COR-L47 (cell line): ENCODE results near the gene KIF3C.
A peak's percentile ranks its signal among the peaks of the same experiment; 100 is the strongest.
"Not testable (repeated sequence)": the region's sequence is repeated elsewhere in the genome, so short reads cannot be mapped to it uniquely, and the experiment has no call there.

Experiments
- DNase-seq: peaks from one replicate; lab custom pipeline; 2025; lab: John Stamatoyannopoulos, UW

The KIF3C gene

DNA sequence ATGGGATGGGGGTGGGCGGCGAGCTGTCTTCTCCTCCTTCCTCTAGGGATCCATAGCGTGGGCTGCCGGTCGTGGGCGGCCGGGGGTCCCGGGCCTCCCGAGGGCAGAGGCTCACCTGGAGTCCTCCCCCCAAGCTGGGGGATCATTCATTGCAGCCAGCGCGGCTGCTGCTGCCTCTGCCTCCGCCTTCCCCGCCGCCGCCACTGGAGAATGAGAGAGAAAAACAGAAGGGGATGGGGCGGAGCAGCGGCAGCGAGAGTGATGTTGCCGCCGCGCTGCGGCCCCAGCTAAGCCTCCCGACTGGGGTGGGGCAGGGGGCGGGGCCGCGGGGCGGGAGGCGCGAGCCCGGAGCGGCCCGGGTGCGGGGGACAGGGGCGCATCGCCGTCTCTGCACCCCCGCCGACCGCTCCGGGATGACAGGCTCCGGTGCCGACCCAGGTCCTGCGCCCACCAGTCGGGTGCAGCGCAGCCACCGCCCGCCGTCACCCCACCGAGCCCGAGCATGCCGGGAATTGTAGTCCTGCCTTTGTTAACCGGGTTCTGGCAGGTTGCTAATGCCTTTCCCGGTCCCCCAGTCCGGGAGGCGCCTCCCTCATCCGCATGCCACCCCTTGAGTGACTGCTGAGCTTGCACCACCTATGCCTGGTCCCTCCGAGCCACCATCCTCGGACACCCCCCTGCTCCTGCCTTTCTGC is at the start of gene KIF3C:
Gene KIF3C, minus strand, starts transcription at position 225 of the 695 bp plus-strand sequence. CDS start 580 bp downstream, outside the sequence.
- peak; percentile 75 for DNase-seq

GRCh38 chr2:26028083-26028482 is 45.8 kb upstream of the KIF3C start:
- not testable (repeated sequence) for DNase-seq

DNA sequence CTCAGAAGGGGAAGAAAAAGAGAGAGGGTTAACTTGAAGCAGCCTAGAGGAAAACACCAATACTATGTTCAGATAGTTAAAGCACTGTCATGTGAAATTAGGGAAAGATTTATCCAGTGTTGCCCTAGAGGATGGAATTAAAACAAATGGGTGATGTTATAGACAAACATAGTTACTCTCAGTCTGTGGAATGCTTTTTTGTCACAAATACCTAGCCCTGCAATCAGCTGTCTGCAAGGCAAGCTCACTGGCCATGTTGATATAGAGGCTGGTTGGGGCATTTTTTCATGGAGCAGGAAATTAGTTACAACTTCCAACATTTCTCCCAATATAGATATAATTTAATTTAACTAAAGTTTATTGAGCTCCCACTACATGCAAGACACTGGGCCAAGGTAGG is 43.2 kb upstream of the KIF3C start:
- no peak for DNase-seq

DNA sequence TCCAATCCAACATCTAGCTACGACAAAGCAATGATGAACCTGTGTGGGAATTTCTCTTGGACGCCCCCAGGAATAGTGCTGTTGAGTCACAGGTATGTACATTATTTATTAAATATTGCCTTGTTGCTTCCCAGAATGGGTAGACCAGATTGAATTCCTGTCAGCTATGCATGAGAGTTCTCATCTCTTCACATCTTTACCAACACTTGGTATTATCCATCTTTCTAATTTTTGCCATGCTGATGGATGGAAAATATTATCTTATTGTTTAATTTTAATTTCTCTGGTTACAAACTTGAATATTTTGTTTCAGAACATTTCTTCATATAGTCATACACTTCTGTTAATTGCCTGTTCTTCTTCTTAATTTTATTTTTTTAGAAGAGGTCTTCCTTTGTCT is 42.0 kb upstream of the KIF3C start:
- no peak for DNase-seq

DNA sequence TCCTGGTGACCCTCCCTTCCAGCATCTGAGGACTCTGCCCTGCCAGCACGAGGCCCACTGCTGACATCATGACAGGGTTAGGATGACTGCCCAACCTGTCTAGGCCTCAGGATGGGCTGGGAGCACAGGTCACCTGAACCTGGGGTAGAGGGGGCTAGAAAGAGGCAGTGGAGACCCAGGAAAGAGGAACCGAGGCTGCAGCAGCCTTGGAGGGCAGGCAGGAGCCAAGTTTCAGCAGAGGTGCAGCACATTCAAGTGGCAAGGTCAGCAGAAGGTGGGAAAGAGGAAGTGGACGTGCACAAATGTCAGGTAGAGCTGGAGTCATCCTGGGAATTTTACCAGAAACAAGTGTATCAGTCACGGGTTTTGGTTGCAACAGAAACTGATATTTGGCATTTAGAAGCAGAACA is 37.9 kb upstream of the KIF3C start:
- no peak for DNase-seq

DNA sequence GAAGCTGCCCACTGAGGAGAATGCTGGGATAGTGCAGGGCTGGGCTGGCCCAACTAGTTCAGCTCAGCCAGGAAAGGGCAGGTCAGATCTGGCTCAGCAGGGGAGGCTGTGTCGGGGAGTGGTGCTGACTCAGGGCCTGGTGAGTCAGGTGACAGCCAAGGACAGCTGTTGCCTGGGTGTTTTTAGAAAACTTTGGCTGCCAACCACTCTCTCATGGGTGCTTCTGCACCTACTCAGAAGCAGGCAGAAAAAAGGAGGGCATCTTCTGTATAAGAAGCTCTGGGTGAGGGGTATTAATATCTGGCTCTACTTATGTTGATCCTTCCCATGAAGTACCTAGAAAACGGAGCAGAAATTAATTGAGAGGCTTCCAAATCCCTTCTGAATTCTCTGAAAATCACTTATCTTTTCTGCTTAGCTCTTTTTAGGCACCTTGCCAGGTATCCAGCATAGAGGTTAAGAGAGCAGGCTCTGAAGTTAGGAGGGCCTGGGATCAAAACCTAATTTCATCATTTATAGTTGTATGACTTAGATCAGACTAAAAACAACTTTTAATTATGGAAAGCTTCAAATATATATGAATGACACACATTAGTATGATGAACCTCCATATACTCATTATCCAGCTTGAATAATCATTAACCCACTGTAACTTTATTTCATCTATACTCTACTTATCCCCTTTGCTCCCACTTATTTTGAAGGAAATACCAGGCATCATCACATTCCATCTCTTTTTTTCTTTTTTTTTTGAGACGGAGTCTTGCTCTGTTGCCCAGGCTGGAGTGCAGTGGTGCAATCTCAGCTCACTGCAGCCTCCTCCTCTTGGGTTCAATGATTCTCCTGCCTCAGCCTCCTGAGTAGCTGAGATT is 36.1 kb upstream of the KIF3C start:
- DNase-seq, result peak; percentile 54

DNA sequence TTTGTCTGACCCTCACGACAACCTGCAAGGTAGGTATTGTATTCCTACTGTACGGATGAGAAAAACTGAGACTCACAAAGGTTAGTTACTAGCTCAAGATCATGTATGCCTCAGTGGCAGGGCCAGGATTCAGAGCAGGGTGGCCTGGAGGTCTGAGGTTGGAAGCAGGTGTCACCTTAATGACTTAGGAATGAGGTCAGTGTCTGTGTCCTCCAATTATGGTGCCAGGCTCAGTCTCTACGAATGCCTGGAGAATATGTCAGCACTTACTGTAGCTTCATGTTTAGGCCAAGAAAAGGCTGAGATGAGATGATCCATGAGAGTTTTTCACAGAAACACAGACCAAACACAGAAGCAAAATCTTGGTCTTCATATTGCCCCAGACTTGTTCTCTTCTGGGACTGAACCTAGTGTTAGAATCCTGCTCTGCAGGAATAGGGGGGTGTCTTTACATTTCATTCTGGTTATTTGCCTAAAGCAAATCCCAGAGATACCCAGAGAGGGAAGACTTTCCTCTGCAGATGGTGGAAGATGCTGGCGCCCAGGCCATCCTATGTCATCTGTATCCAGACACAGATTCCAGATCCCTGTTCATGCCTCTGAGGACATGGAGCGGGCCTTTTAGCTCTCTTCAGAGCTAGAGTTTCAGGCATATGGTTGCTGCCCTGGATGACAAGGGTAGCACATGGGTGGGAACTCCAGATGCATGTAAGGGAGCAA is 35.3 kb upstream of the KIF3C start:
- no peak for DNase-seq

DNA sequence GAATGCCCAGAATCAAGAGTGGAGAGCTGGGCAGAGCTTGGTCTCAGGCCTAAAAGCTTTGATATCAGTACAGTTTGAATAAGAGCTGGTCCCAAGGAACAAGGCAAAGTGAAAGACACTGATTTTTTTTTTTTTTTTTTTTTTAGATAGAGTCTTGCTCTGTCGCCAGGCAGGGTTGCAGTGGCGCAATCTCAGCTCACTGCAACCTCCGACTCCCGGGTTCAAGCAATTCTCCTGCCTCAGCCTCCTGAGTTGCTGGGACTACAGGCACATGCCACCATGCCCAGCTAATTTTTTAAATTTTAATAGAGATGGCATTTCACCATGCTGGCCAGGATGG is 34.4 kb upstream of the KIF3C start:
- DNase-seq, result not testable (repeated sequence)

DNA sequence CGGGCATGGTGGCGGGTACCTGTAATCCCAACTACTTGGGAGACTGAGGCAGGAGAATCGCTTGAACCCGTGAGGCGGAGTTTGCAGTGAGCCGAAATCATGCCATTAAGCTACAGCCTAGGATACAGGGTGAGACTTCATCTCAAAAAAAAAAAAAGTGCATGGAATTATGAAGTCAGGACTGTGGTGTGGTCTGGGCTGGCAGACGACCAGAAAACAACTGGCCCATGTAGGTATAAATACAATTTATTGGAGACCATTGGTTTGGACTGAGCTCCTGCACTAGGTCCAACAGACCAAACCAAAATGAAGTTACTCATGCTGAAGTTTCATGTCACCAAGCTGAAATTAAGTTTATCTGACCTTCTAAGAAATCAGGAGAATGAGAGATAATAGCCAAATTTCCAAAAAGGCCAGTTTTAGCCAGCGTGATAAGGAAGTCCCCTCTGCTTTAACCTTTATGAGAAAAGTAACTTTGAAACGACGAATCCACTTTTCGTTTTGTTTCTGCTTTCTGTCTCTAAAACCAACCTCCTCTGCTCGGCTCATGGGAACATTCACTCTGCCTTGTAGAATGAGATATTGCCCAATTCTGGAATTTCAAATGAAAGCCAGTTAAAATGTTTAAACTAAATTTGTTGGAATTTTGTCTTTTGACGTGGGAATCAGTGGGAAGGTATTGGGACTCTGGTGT is 33.9 kb upstream of the KIF3C start:
- no peak for DNase-seq

GRCh38 chr2:26013668-26014067 is 31.4 kb upstream of the KIF3C start:
- no peak for DNase-seq

GRCh38 chr2:26011990-26012856 is 29.9 kb upstream of the KIF3C start:
- no peak for DNase-seq

DNA sequence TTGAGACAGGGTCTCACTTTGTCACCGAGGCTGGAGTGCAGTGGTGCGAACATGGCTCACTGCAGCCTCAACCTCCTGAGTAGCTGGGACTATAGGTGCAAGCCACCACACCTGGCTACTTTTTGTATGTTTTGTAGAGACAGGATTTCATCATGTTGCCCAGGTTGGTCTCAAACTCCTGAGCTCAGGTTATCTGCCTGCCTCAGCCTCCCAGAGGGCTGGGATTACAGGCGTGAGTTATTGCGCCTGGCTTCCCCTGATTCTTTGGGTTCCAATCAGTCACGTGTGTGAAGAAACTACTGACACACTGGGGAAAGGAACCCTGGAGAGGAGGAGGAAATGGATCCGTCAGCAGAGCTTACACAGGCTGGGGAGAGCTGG is 29.3 kb upstream of the KIF3C start:
- DNase-seq, result no peak

GRCh38 chr2:26010943-26011342 is 28.6 kb upstream of the KIF3C start:
- no peak for DNase-seq

- DNase-seq, result no peak
Measured at GRCh38 chr2:26009567-26009963, 27.3 kb upstream of the KIF3C start.

DNA sequence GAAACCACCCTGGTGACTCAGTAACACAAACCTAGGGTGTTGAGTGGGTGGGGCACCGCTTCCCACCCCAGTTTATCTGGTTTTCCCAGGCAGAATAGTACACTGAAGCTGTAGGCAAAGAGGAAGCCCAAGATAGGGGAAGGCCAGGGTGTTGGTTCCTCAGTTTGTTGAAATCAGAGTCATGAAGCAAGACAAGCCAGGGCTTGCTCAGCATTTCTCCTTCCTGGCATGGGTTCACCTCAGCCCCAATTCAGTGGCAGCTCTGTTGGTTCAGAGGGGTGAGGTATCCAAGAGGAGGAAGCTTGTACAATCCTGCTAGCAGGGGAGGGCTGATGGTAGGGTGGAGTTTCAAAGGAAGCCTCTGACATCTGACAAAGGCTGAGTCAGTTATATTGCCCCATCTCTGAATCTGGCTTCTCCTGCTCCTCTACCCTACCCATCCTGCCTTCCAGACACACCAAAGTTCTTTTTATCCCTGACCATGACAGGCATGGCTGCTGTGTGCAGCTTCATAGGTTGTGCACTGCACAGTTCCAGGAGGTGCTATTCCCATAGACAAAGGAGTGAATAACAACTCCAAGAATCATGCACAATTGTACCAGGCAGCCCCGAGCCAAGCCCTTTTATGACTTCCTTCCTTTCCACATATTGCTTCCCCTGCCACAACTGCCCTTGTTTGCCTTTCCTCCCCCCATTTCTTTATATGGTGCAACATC is 26.7 kb upstream of the KIF3C start:
- no peak for DNase-seq

- DNase-seq, result no peak
Measured at GRCh38 chr2:26008095-26008494, 25.8 kb upstream of the KIF3C start.

DNA sequence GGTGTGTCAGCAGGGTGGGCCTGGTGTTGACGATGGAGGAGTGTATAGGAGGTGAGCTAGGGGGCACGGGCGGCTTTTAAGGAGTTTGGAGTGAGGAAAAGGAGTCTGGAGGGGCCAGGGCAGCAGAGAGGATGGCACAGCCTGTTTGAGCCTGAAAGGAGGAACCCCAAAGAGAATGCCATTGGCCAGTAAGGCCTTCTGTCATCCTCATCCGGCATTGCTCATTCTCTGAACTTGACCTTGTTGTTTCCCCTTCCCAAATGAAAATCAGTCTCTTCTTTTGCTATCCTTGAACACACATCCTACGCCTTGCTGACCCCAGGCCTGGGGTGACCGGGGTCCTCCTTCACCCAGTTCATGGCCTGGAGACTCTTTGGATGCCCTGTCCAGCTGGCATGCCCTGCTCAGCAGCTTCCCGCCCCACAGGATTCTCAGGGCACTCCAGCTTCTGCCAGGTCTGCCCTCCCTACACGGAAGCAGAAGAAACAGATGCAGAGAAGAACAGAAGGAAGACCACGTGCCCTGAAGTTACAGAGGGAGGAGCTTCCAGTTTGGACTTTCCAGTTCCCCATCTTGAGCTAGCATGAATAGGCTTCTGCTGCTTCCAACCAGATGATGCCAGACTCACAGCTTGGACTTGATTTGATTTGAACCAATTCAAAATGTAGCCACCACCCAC is 20.5 kb upstream of the KIF3C start:
- no peak for DNase-seq

GRCh38 chr2:26001743-26002351 is 19.6 kb upstream of the KIF3C start:
- peak; percentile 89 for DNase-seq

DNA sequence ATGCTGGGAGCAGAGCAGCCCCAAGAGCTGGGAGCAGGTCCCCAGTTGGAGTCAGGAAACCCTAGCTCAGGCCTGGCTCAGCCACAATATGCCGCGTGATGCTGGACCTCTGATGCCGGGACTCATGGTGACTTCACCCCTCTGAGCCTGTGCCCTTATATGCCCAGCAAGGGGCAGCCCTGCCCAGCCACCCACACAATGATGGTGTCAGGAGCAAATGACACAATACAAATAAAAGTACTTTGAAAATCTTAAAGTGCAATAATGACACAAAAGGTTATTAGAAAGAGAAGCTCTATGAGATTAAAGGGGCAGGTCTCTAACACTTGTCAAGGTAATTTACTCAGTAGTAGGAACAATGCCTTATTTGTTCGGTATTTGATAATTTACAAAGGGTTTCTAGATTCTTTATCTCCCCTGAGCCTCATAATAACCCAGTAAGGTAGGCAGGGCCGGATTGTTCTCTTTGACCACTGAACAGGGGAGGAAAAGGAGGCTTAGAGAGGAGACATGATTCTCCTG is 18.3 kb upstream of the KIF3C start:
- no peak for DNase-seq
